ENCODE results near the gene TAF1A.

The TAF1A gene

GRCh38 chr1:222522105-222522915, 67.4 kb downstream of the TAF1A start:
- TF ChIP-seq SIN3A (IDR thresholded peaks at IDR 0.05; ENCODE audit: borderline replicate concordance, insufficient read depth, low read length) (no peak), TAF1 (IDR thresholded peaks at IDR 0.05; ENCODE audit: borderline replicate concordance, insufficient read depth, low read length) (no peak), FOXP2 (optimal IDR thresholded peaks at IDR 0.05; ENCODE audit: borderline replicate concordance, extremely low read depth, extremely low read length, insufficient read depth) (no peak), POLR2AphosphoS5 (IDR thresholded peaks at IDR 0.05; ENCODE audit: low read depth, low read length) (no peak)
- TF ChIP-seq, protein P1, sequence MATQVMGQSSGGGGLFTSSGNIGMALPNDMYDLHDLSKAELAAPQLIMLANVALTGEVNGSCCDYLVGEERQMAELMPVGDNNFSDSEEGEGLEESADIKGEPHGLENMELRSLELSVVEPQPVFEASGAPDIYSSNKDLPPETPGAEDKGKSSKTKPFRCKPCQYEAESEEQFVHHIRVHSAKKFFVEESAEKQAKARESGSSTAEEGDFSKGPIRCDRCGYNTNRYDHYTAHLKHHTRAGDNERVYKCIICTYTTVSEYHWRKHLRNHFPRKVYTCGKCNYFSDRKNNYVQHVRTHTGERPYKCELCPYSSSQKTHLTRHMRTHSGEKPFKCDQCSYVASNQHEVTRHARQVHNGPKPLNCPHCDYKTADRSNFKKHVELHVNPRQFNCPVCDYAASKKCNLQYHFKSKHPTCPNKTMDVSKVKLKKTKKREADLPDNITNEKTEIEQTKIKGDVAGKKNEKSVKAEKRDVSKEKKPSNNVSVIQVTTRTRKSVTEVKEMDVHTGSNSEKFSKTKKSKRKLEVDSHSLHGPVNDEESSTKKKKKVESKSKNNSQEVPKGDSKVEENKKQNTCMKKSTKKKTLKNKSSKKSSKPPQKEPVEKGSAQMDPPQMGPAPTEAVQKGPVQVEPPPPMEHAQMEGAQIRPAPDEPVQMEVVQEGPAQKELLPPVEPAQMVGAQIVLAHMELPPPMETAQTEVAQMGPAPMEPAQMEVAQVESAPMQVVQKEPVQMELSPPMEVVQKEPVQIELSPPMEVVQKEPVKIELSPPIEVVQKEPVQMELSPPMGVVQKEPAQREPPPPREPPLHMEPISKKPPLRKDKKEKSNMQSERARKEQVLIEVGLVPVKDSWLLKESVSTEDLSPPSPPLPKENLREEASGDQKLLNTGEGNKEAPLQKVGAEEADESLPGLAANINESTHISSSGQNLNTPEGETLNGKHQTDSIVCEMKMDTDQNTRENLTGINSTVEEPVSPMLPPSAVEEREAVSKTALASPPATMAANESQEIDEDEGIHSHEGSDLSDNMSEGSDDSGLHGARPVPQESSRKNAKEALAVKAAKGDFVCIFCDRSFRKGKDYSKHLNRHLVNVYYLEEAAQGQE (IDR thresholded peaks at IDR 0.05; ENCODE audit: insufficient read depth in 1 of 2, low read depth in 2 of 2, low read length in 2 of 2), result no peak

DNA sequence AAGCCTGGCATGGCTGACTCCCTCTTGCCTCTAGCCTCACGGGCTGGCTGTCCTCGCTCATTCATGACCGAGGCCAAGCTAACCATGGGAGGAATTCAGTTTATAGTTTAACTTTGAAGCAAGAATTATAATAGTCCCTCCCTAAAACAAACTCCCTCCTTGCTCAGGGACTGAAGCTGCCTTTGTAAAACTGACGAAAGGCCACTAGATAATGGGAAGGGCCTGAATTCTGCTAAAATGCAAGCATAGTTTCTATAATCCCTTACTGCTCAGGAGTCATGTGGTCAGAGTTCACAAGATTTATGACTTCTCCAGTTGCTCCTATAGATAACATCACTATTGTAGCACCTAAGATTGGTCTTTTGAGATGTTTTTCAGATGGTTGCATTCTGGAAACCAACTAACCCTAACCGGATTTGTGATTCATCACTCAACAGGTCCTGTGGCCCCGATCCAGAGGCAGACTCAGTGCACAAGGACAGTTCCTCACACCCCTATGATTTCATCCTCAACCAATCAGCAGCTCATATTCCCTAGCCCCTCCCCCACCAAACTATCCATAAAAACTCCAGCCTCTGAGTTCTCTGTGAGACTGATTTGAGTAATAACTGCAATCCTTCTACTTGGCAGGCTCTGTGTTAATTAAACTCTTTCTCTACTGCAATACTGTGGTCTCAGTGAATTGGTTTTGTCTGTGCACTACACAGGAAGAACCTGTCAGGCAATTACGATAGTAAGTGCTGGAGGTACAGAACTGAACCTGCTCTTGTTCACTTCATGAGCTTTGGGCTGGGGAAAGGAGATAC, 68.2 kb downstream of the TAF1A start:
- TF ChIP-seq SIN3A (IDR thresholded peaks at IDR 0.05; ENCODE audit: borderline replicate concordance, insufficient read depth, low read length), result no peak

Data from PFSK-1 (cell line).